HG03039 (cell line): ENCODE data around the gene MAPRE2.

Experiments used
- ATAC-seq: cut with Tn5 transposase; IDR thresholded peaks from one replicate; pipeline ENCODE4 v1.9.1; 2021; ENCODE audit warnings: mild to moderate bottlenecking, moderate library complexity; ENCODE audit not compliant: unreplicated experiment

The MAPRE2 gene

DNA sequence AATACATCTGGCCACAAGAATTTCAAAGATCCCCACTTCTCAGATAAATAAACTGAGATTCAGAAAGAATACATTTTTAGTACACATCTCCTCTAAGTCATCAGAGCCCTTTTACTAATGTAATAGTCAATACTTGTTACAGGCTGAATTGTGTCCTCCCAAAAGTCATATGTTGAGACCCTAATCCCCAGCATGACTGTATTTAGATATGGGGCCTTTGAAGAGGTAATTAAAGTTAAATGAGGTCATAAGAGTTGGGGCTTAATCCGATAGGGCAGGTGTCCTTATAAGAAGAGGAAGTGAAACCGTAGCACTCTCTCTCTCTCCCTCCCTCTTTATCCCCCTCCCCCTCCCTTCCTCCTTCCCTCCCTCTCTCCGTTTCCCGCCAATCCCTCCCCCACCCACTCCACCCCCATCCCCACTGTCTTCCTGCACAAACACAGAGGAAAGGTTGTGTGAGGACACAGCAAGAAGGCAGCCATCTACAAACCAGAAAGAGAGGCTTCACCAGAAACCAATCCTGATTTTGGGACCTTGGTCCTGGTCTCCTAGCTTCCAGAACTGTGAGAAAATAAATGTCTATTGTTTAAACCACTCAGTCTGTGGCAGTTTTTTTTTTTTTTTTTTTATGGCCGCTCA lies 133.0 kb downstream of the MAPRE2 start:
- ATAC-seq: peak; percentile 75

GRCh38 chr18:35174745-35175144 lies 133.5 kb downstream of the MAPRE2 start:
- no peak for ATAC-seq

- ATAC-seq: no peak
Measured at GRCh38 chr18:35176925-35177324, 135.7 kb downstream of the MAPRE2 start.

- ATAC-seq: no peak
Measured at GRCh38 chr18:35178260-35178659, 137.0 kb downstream of the MAPRE2 start.

DNA sequence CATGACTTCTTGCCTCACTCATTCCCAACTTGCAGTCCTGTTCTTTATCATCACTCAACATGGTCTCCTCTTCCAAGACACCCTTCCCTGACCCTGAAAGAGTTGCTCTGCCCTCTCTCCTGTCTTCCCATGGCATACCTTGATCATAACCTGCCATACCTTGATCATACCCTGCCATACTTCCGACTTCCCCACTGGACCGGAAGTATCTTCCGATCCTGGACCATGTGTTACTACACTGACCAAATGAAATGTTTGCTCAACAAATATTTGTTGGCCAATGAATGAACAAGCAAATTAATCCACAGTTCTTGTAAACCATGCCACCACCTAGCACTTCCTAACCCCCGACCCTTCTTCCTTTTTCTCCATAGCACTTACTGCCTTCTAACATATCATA lies 138.7 kb downstream of the MAPRE2 start:
- ATAC-seq: no peak

- ATAC-seq: no peak
Measured at GRCh38 chr18:35180455-35180854, 139.2 kb downstream of the MAPRE2 start.

DNA sequence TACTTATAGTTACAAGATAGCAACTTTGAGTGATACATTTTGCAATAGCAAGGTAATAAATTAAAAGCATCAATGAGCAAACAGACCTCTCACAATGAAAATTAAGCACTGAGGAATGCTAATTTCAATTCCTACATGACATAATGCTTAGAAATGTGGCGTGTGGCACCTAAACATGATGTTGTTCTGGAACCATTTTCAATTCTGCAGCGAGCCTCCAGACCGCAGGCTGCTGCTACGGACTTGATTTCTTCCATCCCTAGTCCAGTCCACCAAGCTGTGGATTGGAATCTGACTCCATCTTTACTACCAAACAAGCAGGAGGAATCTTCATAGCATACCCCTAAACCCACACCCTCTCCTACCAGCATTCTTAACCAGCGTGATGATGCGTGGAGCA lies 140.9 kb downstream of the MAPRE2 start:
- ATAC-seq: no peak

- ATAC-seq: no peak
Measured at GRCh38 chr18:35183886-35184285, 142.7 kb downstream of the MAPRE2 start.

GRCh38 chr18:35185771-35186170 lies 144.6 kb downstream of the MAPRE2 start:
- no peak for ATAC-seq

- ATAC-seq: no peak
Measured at GRCh38 chr18:35186291-35187034, 145.2 kb downstream of the MAPRE2 start.

DNA sequence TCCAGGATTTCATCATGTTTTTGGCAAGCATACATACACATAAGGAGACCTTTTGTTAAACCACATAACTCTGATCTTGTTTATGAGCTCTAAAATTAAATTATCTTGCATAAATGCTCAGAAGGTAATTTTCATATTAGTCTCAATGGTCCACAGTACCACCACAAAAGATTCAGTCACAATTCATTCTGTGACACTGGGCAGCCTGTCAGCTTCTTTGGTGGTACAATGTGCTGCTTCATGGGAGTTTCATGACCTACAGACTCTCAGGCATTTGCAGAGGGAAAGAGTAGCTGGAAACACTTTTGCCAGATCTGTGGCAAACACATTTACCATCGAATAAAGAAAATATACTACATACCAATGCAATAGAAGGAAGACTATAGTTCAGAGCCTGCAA lies 148.3 kb downstream of the MAPRE2 start:
- ATAC-seq: no peak

GRCh38 chr18:35190948-35191697 lies 149.9 kb downstream of the MAPRE2 start:
- no peak for ATAC-seq

DNA sequence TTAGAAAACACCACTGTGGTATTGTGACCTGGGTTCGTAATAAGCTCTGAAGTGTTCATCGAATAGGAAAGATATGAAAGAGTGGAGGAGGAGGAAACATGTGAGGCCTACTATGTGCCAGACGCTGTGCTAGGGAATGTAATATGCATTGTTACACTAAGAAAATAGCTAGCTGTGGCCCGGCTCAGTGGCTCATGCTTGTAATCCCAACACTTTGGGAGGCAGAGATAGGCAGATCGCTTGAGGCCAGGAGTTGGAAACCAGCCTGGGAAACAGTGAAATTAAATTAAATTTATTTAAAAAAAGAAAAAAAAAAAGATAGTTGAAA lies 150.4 kb downstream of the MAPRE2 start:
- no peak for ATAC-seq

GRCh38 chr18:35192415-35192814 lies 151.2 kb downstream of the MAPRE2 start:
- ATAC-seq: no peak
